Right ventricle myocardium inferior (tissue), 1 donor: ENCODE measurements around the gene CCDC27. TPM values are rescaled to one million over a fixed set of nuclear protein-coding genes. Genes with fewer than 3 reads are reported as not detected.
"Not testable (repeated sequence)": the region's sequence is repeated elsewhere in the genome, so short reads cannot be mapped to it uniquely, and the experiment has no call there.

ENCODE experiments used
- ATAC-seq: fragments of 200-7000 bp; cut with Tn5 transposase; one replicate; pipeline ENCODE4 v1.9.1; 2020; ENCODE audit warnings: mild to moderate bottlenecking, moderate library complexity
- DNase-seq: peaks from one replicate; pipeline ENCODE4 v3.0.0; 2021; ENCODE audit errors: missing footprints
- intact Hi-C: fragments of 100-400 bp; cut with DNase I; formaldehyde crosslinking; loops from one replicate; pipeline ENCODE4 v1.11.0; 2022
- total RNA-seq: library from RNA; stranded (reverse); fragmentation: NEBNext Ultra II Directional; extraction: Animal tissue kit (Norgen Biotek cat#: 25700); gene quantifications from one replicate; pipeline ENCODE4 v1.2.1, GENCODE V29; 2021
- donor health status: DM: no; HTN: yes; CAD: no; lungs with severe emphysema.

Gene CCDC27
- total RNA-seq, 1 donor from 2014 or later: not detected

DNA sequence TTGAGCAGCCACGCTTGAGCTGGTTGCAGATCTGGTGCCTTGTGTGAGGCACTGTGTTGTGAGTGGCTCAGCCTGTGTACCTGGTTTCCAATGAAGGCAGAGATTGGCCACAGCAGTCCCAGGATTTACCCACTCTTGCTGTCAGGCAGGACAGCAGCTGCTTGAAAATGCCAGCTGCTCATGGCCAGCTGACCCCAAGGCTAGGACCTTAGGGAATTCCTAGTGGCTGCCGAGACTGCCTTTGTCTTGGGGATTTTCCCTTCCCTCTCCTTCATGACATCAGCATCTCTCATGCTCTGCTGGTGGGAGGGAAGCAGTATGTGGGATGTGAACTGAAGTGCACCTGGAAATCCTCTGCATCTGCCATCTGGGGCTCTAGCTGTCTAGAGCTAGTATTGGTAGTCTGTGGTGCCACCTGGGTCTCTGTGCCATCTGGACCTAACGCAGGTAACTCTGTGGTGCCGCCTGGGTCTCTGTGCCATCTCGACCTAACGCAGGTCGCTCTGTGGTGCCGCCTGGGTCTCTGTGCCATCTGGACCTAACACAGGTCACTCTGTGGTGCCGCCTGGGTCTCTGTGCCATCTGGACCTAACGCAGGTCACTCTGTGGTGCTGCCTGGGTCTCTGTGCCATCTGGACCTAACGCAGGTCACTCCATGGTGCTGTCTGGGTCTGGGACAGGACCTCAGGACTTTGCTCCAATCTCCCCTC is 47.9 kb downstream of the CCDC27 start:
- no peak for DNase-seq
- intact Hi-C loops: loop anchor here (5.0 to 10.0 kb wide), 2 partner anchors 53 to 175 kb away; partner anchors contain the start of gene TPRG1L
- no peak for ATAC-seq

DNA sequence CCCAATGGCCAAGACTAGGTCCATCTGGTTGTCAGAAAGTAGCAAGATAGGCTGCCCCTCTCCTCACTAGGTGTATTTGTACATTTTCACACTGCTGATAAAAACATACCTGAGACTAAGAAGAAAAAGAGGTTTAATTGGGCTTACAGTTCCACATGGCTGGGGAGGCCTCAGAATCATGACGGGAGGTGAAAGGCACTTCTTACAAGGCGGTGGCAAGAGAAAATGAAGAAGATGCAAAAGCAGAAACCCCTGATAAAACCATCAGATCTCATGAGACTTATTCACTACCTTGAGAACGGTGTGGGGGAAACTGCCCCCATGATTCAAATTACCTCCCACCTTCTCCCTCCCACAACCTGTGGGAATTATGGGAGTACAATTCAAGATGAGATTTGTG is 48.5 kb downstream of the CCDC27 start:
- DNase-seq, ATAC-seq, intact Hi-C loops: not testable (repeated sequence)

DNA sequence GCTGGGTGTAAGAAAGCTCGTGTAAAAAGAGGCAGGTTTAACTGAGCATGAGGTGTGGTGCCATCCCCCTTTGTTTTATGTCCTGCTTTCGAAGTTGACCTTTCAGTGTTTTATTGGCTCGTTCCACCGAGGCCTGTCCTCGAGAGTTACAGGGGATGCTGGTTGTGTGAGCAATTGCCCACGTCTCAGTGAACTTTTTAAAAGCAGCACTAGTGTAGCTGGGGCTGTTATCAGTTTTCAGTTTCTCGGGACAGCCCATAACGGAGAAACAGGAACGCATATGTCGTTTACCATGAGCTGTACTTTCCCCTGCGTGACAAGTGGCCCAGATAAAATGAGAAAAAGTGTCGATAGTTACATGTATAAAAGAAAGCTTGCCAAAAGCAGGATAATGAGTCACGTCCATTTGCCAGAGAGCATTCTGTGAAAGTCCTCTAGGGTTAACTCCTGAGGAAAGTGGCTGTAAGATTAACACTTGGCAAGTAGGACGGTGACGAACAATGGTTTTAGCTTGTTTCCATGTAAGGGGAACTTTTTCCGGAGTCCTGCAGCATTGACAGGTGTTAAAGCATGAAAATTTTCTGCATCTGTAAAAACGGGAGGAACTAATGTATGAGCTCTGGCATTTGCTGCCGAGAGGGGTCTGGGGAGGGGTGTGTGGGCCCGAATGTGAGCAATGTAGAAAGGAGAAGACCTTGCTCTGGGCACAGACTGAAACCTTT is 51.8 kb downstream of the CCDC27 start:
- intact Hi-C loops: no loop called here
- DNase-seq: no peak
- no peak for ATAC-seq

DNA sequence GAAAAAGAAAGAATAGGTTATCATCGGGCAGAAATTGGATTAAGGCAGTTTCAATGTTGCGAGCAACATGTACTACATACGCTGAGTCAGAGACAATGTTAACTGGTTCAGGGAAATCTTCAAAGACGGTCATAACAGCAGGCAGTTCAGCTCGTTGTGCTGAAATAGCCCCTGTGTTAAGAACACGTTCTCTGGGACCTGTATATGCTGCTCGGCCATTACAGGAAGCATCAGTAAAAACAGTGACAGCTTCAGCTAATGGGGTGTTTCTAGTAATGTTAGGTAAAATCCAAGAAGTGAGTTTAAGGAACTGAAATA is 52.3 kb downstream of the CCDC27 start:
- ATAC-seq, intact Hi-C loops, DNase-seq: not testable (repeated sequence)

DNA sequence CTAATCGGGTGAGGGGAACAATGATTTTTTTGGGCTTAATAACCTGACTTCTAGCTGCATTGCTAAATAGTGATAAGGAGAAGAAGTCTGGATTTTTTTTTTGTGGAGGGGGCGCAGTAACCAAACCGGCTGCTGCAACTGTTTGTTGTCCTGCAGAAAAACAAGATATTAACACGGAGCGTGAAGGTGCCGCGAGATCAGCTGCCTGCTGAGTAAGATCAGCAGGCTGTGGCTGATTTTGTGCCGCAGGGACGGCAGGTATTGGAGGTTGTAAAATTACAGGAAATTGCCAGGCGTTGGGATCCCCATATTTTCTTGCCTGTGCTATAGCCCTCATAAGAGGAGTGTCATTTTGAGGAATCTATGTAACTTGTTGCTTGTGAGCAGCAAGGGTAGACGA is 52.8 kb downstream of the CCDC27 start:
- DNase-seq (no peak), ATAC-seq (no peak)
- intact Hi-C loops: no loop called here

DNA sequence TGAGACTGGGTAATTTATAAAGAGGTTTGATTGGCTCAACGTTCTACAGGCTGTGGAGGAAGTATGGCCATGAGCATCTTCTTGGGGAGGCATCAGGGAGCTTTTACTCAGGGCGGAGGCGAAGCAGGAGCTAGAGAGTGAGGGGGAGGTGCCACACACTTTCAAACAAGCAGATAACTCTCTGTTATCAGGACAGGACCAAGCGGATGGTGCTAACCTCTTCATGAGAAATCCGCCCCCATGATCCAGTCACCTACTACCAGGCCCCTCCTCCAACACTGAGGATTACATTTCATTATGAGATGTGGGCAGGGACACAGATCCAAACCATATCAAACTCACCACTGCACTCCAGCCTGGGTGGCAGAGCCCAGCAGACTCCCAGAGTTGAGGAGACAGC is 55.5 kb downstream of the CCDC27 start:
- no peak for DNase-seq
- ATAC-seq: no peak
- intact Hi-C loops: no loop called here

DNA sequence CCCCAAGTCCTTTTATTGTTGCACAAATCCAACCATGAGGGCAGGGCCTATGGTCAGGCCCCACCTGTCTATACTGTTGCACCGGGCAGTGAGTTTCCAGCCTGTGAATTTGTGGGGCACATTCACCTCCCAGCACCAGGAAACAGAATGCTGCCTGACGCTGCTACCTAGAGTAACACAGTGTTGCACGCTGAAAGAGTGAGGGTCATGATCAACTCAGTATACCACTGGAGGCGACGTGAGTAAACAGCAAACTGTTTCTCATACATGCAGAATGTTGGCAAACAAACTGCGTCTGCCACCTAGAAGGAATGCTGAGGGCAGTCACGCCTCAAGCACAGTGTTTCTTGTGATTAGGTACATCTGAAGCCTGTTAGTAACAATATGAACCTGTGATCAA is 57.4 kb downstream of the CCDC27 start:
- intact Hi-C loops: no loop called here
- ATAC-seq: no peak

DNA sequence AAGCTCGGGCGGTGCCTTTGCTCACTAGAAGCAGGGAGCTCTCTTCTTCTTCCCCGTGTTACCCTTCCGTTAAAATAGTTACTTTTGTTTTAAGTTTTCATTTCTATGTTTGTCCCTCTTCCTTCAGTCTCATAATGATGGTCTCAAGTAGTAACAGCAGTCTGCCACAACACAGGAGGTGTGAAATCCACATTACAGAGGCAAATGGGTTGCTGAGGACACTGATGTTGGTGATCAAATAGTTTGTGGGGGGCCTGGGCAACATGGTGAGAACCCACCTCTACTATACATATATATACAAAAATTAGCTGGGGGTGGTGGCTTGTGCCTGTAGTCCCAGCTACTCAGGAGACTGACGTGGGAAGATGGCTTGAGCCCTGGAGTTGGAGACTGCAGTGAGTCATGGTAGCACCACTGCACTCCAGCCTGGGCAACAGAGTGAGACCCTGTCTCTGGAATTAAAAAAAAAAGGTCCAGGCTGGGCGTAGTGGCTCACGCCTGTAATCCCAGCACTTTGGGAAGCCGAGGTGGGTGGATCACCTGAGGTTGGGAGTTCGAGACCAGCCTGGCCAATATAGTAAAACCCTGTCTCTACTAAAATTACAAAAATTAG is 58.0 kb downstream of the CCDC27 start:
- intact Hi-C loops, DNase-seq, ATAC-seq: not testable (repeated sequence)

More for the DNA sequence above, 57.4 kb downstream of the CCDC27 start:
- DNase-seq: no peak

DNA sequence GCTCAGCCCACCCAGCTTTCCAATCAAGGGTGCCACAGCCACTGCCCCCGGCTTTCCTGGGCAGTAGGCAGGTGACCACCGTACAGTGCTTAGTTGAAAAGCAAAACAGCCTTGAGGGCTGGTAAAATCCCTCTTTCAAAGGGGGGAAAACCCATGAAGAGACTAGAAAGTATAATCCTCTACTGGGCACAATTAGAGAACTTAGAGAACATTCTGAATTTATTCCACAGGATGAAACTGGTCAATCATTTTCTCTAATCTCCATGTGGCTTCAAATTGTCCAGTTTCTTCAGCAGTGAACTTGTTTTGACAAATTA is 59.3 kb downstream of the CCDC27 start:
- no peak for DNase-seq
- no peak for ATAC-seq
- intact Hi-C loops: no loop called here

DNA sequence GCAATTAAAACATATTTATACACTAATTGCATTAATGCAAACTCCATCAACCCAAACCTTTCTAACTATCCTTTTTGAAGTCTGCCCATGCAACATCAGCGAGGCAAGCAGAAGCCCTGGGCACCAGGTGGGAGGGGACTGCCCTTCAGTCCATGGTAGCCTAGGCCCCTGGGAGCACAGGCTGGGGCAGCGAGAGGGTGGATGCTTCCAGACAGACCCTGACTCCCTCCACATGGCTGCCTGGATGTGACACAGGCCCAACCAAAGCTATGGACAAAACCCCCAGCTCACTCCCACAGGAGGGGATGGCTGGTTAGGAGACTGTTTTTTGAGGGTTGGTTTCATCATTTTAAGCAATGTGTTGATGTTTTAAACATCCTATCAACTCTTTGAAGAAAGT is 61.8 kb downstream of the CCDC27 start:
- DNase-seq (no peak), ATAC-seq (no peak)
- intact Hi-C loops: no loop called here

DNA sequence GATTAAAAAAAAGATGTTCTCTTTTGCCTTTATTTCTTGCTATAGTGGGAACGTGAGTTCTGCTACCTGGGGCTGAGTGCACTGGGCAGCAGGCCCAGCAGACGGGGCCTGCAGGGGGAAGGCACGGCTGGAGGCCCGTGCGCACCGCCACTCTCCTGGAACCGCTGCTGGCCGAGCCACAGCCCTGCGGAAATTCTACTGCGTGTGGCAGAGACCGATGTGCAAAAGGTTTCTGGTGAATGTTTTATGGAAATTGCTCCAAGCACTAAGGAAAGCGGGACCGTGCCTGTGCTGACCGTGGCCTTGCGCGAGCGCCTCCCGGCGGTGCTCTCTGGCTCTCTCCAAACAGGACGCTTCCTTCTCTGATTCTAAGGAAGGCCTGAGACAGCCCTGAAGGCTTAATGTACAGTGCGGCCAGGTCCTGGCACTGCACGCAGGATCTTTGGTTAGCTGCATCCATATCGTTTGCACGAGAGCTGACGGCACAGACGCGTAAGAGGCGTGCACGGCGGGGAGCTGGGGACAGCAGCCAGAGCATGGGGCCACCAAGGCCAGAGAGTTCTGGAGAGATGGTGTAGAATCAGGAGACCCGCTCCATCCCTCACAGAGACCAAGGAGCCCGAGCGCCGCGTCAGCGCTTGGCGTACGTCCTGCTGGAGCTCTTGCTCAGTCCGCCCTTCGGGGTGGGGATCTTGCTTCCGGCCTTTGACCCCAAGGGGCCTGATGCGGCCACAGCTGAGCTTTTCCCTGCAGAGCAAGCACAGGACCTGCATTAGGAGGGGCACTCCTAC is 62.7 kb downstream of the CCDC27 start:
- DNase-seq (no peak), ATAC-seq (no peak)
- intact Hi-C loops: no loop called here

DNA sequence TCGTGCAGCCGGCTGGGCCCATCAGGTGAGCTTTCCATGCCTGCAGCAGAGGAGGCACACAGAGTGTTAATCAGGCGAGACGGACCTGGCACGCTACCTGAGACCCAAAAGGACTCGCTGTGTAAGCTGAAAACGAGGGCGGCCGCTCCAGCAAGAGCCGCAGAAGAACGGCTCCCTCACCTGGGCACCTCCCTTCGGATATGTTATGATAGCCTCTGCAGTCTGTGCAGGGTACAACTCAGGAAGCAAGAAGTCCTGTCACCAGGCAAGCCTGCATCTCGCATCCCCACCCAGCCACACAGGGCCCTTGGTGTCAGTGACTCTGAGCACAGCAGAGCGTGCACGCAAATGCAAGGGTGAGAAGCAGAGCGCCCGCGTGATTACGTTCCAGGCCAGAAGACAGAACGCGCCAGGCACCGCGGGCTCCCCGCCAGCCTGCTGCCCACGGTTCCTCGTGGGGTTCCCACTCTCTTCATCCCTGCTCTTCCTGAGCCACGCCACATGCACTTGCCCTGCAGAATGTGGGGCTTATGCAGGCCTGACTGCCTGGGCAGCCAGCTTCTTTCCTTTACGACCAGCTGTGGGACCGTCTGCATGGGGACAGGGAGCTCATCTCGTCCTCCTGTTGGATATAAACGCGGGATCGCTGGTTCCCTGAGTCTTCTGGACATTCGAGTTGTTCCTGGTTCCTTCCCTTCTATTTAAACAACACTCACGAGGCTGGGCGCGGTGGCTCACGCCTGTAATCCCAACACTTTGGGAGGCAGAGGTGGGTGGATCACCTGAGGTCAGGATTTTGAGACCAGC is 64.3 kb downstream of the CCDC27 start:
- DNase-seq (no peak), ATAC-seq (no peak)
- intact Hi-C loops: no loop called here

DNA sequence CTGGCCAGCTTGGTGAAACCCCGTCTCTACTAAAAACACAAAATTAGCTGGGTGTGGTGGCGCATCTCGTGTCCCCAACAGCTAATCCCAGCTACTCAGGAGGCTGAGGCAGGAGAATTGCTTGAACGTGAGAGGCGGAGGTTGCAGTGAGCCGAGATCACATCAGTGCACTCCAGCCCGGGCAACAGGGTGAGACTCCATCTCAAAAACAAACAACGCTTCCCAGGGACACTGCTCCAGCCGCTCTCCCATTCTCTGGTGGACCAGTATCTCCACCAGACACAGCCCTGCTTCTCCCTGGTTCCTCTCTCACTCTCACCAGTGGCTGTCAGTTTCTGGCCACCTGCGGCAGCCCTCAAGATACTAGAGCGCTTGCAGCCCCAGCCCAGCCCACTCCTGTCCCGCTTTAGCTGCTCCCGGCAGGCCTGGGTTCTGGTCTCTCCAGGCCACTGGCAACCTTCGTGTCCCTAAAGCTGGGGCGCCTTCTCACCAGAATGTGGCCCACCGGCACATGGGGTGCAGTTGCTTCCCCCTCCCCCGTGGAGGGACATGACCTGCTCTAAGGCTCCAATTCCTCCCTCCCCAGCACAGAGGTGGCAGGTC is 65.0 kb downstream of the CCDC27 start:
- ATAC-seq (no peak), DNase-seq (no peak)
- intact Hi-C loops: no loop called here

DNA sequence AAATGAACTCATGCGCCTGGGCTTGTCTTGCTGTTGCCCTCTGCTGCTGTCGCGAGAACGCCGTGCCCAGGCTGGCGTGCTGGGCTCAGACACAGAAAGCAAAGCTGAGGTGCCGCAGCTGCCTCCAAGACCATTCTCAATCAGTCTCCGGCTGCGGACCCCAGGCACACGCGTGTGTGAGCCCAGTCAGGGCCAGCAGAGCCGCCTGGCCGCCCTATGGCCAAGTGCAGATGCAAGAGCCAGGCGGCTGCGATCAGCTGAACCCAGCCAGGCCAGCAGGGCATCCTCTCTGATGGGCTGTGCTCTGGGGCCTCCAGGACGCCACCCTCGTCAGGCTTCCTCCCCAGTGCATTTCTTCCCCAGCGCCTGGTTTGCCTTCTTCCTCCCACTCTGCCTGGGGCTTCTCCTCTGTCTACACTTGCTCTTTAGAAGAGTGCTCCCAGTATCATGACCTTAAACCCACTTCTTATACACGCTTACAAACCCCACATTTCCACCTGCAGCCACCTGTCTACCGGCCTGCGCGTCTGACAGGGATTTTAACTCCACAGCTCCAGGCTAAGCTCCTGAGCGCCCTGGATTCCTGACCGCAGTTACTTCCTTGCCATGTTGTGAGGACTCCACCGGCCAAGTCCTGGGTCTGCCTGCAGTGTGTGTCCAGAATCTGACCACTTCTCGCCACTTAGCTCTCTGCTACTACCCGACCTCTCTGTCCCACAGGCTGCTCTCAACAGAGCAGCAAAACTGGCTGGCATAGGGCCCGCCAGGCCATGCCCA is 65.8 kb downstream of the CCDC27 start:
- intact Hi-C loops: no loop called here
- ATAC-seq (no peak), DNase-seq (no peak)

DNA sequence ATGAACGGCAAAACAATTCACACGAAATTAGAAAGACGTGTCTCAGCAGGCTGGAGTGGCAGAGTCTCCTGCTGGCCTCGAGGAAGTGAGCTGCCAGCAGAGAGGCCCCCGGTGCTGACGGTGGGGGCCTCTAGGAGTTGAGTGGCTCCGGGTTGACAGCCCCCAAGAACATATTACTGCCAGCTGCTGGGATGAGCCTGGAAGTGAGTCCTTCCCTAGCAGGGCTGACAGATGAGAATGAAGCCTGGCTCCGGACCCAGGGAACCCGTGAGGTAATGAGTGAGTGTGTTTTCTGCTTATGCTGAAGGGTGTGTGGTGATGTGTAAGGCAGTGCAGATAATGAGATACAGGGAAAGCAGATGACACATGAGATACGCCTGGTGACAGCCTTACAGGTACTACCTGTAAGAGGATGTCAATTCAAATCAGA is 67.5 kb downstream of the CCDC27 start:
- no peak for ATAC-seq
- DNase-seq: no peak
- intact Hi-C loops: no loop called here

DNA sequence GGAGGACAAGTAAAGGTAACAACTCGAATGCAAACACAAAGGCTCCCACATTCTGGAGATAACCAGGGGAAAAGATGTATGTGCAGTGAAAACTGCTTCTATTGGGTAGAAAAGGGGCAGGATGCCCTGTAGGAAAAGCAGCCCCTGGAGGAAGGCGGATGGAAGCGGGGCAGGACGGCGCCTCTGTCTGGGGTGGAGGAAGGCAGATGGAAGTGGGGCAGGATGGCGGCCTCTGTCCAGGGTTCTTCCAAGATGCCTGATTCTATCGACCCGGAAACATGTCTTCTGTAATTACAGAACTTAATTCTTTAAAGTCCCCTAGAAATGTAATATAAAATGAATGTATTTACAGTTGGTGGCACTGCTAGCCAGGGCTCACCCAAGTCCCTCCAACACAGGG is 68.1 kb downstream of the CCDC27 start:
- intact Hi-C loops: no loop called here
- no peak for ATAC-seq
- DNase-seq: no peak

DNA sequence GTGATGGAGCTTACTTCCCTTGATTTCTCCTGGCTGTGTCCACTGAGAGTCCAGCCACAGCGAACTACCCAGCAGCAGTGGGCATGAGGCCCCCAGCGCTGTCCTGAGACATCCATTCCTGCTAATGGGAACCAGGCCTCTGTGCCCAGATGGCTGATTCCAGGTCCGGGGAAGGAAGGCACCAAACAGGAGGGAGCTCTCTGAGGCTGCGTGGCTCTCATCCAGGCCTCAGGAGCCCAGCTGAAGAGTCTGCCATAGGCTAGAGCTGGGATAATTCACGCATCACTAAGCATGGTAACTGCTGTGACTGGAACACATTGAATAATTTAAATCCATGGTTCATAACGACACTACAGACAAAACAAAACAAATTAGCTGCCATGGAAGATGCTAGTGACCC is 68.8 kb downstream of the CCDC27 start:
- ATAC-seq (no peak), DNase-seq (no peak)
- intact Hi-C loops: no loop called here
